CD4-positive, alpha-beta T cell (primary cell): Measurements from ENCODE around the gene WNT16. TPM values are rescaled to one million over a fixed set of nuclear protein-coding genes. Genes with fewer than 3 reads are reported as not detected.

Source experiments
- ATAC-seq: fragments of 200-7000 bp; cut with Tn5 transposase; one replicate; pipeline ENCODE4 v1.10.0; 2022; ENCODE audit warnings: mild to moderate bottlenecking; ENCODE audit not compliant: poor library complexity
- CTCF ChIA-PET: fragments of 350-600 bp; sonication (Branson Sonifier 250); formaldehyde crosslinking; loops from one replicate; lab custom pipeline; 2021; ENCODE audit warnings: antibody characterized with exemption, inconsistent platforms; lab: Charles Lee
- POLR2A ChIA-PET: fragments of 350-600 bp; sonication (Branson Sonifier 250); formaldehyde crosslinking; loops from one replicate; lab custom pipeline; 2021; ENCODE audit warnings: antibody characterized with exemption, inconsistent platforms; lab: Charles Lee
- DNase-seq, 14 experiments: peaks; one replicate each; pipeline ENCODE4 v3.0.0-alpha.2; 2013 to 2020; ENCODE audit warnings: mixed read lengths in 2 of 14
- H3K27ac ChIP-seq, 2 donors: one replicate each; pipeline versions ENCODE4 v1.5.1 to v1.7.0; 2013; ENCODE audit warnings: low read length in 2 of 2, low read depth in 1 of 2, mild to moderate bottlenecking in 1 of 2
- H3K27me3 ChIP-seq, 2 experiments: 1 replicate in 1 of 2; 2 replicates in 1 of 2; pipeline versions ENCODE4 v1.6.1 to v1.7.0; 2013; ENCODE audit warnings: low read length in 2 of 2, control low read depth in 1 of 2, mild to moderate bottlenecking in 1 of 2, moderate library complexity in 1 of 2; ENCODE audit not compliant: insufficient read depth in 2 of 2, control insufficient read depth in 1 of 2
- H3K36me3 ChIP-seq: one replicate; pipeline ENCODE4 v1.6.1; 2013; ENCODE audit warnings: low read length, control low read depth; ENCODE audit not compliant: insufficient read depth
- H3K4me1 ChIP-seq: one replicate; pipeline ENCODE4 v1.6.1; 2013; ENCODE audit warnings: low read length, control low read depth; ENCODE audit not compliant: insufficient read depth
- H3K4me3 ChIP-seq: one replicate; pipeline ENCODE4 v1.5.1; 2013; ENCODE audit warnings: mild to moderate bottlenecking, low read length, moderate library complexity
- H3K9me3 ChIP-seq, 2 experiments: 1 replicate in 1 of 2; 2 replicates in 1 of 2; pipeline versions ENCODE4 v1.6.1 to v1.7.0; 2013; ENCODE audit warnings: low read length in 2 of 2, mild to moderate bottlenecking in 2 of 2, control low read depth in 1 of 2, moderate library complexity in 1 of 2; ENCODE audit not compliant: control insufficient read depth in 1 of 2, insufficient read depth in 1 of 2
- H3K27ac Mint-ChIP-seq: one replicate; pipeline ENCODE4 v1.8.0; 2020; ENCODE audit warnings: mixed read lengths
- H3K27me3 Mint-ChIP-seq: one replicate; pipeline ENCODE4 v1.8.0; 2021; ENCODE audit warnings: mixed read lengths
- H3K36me3 Mint-ChIP-seq: one replicate; pipeline ENCODE4 v1.8.0; 2021; ENCODE audit warnings: low read depth, mixed read lengths
- H3K4me1 Mint-ChIP-seq: one replicate; pipeline ENCODE4 v1.8.0; 2021; ENCODE audit warnings: low read depth, mixed read lengths
- H3K4me3 Mint-ChIP-seq: one replicate; pipeline ENCODE4 v1.8.0; 2020; ENCODE audit warnings: mild to moderate bottlenecking, mixed read lengths
- H3K9me3 Mint-ChIP-seq: one replicate; pipeline ENCODE4 v1.8.0; 2020; ENCODE audit warnings: mixed read lengths
- CTCF ChIP-seq: fragments of 200-600 bp; IDR thresholded peaks from one replicate; pipeline ENCODE4 v1.8.0; 2022; ENCODE audit warnings: antibody characterized with exemption, mild to moderate bottlenecking
- intact Hi-C, 2 experiments: fragments of 100-400 bp; cut with DNase I in 1 of 2; cut with micrococcal nuclease in 1 of 2; formaldehyde crosslinking; loops; one replicate each; pipeline versions ENCODE4 v1.15.1 to v1.9.0; 2023 to 2025; cut with DNase I, micrococcal nuclease
- total RNA-seq, 174 experiments: library from RNA in 2 of 174; stranded (reverse) in 2 of 174; gene quantifications; one replicate each; pipeline ENCODE4 v1.2.3 and lab custom pipeline; 2021 to 2026

Gene WNT16
- total RNA-seq, 2 experiments from 2014 or later = not detected

- Histone ChIP-seq H3K9me3 (no peaks in the 10 kb centered on the region), H3K4me3 (no peak overlapping the region), H3K27ac (no peak overlapping the region), H3K36me3 (no peaks in the 10 kb centered on the region), H3K27me3 (peaks cover 0 to 5% of the 10 kb centered on the region in 2 experiments), H3K4me1 (no peaks in the 10 kb centered on the region)
- DNase-seq = no peak
- Mint-ChIP-seq H3K4me1 (no peaks in the 10 kb centered on the region), H3K9me3 (no peaks in the 10 kb centered on the region), H3K27me3 (peaks cover 17% of the 10 kb centered on the region), H3K27ac (no peak overlapping the region), H3K4me3 (no peak overlapping the region), H3K36me3 (no peaks in the 10 kb centered on the region)
- no peak for ATAC-seq
- intact Hi-C loops = no loop called here
- CTCF ChIA-PET = no interaction called here
- no peak for TF ChIP-seq CTCF
- POLR2A ChIA-PET = no interaction called here
Observed at GRCh38 chr7:121337398-121337797, 8.6 kb downstream of the WNT16 start.

GRCh38 chr7:121339082-121339481 lies 10.3 kb downstream of the WNT16 start:
- ChIA-PET CTCF (no interaction called here), POLR2A (no interaction called here)
- intact Hi-C loops = no loop called here
- Histone ChIP-seq H3K27ac (no peak overlapping the region), H3K4me3 (no peak overlapping the region), H3K9me3 (no peaks in the 10 kb centered on the region), H3K4me1 (no peaks in the 10 kb centered on the region), H3K36me3 (no peaks in the 10 kb centered on the region), H3K27me3 (no peaks in the 10 kb centered on the region)
- no peak overlapping the region for H3K4me3 Mint-ChIP-seq
- no peaks in the 10 kb centered on the region for H3K4me1 Mint-ChIP-seq
- ATAC-seq (no peak), DNase-seq (no peak)
- H3K27ac Mint-ChIP-seq = no peak overlapping the region
- H3K9me3 Mint-ChIP-seq = no peaks in the 10 kb centered on the region
- no peaks in the 10 kb centered on the region for H3K36me3 Mint-ChIP-seq
- TF ChIP-seq CTCF = no peak
- H3K27me3 Mint-ChIP-seq = peaks cover 14% of the 10 kb centered on the region

GRCh38 chr7:121341933-121342332 lies 13.1 kb downstream of the WNT16 start:
- no peak overlapping the region for H3K27ac Mint-ChIP-seq
- H3K4me3 Mint-ChIP-seq = no peak overlapping the region
- no peaks in the 10 kb centered on the region for H3K4me1 Mint-ChIP-seq
- peaks cover under 1% of the 10 kb centered on the region for H3K36me3 ChIP-seq
- H3K4me1 ChIP-seq = no peaks in the 10 kb centered on the region
- no peaks in the 10 kb centered on the region for H3K27me3 Mint-ChIP-seq
- no peaks in the 10 kb centered on the region for H3K27me3 ChIP-seq
- ChIA-PET CTCF (no interaction called here), POLR2A (no interaction called here)
- TF ChIP-seq CTCF = no peak
- no peak overlapping the region for H3K4me3 ChIP-seq
- ATAC-seq (no peak), DNase-seq (no peak)
- no peaks in the 10 kb centered on the region for H3K9me3 Mint-ChIP-seq
- no peaks in the 10 kb centered on the region for H3K9me3 ChIP-seq
- intact Hi-C loops = no loop called here
- peaks cover 6% of the 10 kb centered on the region for H3K36me3 Mint-ChIP-seq
- no peak overlapping the region for H3K27ac ChIP-seq
